Testis (tissue), 2 donors: ENCODE measurements around the gene FARS2.

Experiments used
- CTCF ChIP-seq, 3 experiments: fragments of 450-650 bp in 2 of 3; fragments of 200-600 bp in 1 of 3; sonication (generic) in 1 of 3; IDR thresholded peaks; one replicate each; pipeline ENCODE4 v1.5.1; 2016 to 2019; ENCODE audit warnings: antibody characterized with exemption in 3 of 3, mild to moderate bottlenecking in 2 of 3, moderate library complexity in 1 of 3
- POLR2A ChIP-seq: fragments of 450-650 bp; IDR thresholded peaks from one replicate; pipeline ENCODE4 v1.6.1; 2017; ENCODE audit warnings: antibody characterized with exemption, mild to moderate bottlenecking, moderate library complexity

GRCh38 chr6:5259428-5259827 lies 1.9 kb upstream of the FARS2 start:
- TF ChIP-seq CTCF (IDR thresholded peaks at IDR 0.05), result no peak
- no peak for TF ChIP-seq POLR2A
